Mesendoderm (in vitro differentiated cells): ENCODE results near the gene SEMA5B.

Source experiments
- DNase-seq: peaks from one replicate; pipeline ENCODE4 v3.0.0; 2013
- H2AK5ac ChIP-seq: 2 replicates; pipeline ENCODE4 v1.6.1; 2013; ENCODE audit warnings: low read length, inconsistent platforms
- H2BK120ac ChIP-seq: 2 replicates; pipeline ENCODE4 v1.6.1; 2013; ENCODE audit warnings: low read depth, mild to moderate bottlenecking, low read length, moderate library complexity, mixed read lengths
- H2BK15ac ChIP-seq: replicated peaks from 2 replicates; pipeline ENCODE4 v1.6.1; 2013; ENCODE audit warnings: low read depth, mild to moderate bottlenecking, moderate library complexity
- H2BK5ac ChIP-seq: 2 replicates; pipeline ENCODE4 v1.6.1; 2013; ENCODE audit warnings: low read length, inconsistent platforms
- H3K18ac ChIP-seq: 2 replicates; pipeline ENCODE4 v1.6.1; 2013; ENCODE audit warnings: mild to moderate bottlenecking, low read length, mixed read lengths
- H3K23ac ChIP-seq: one replicate; pipeline ENCODE4 v1.6.1; 2013; ENCODE audit warnings: low read length
- H3K27ac ChIP-seq: 2 replicates; pipeline ENCODE4 v1.5.1; 2013; ENCODE audit warnings: low read depth, mild to moderate bottlenecking, inconsistent platforms, low read length, moderate library complexity
- H3K27me3 ChIP-seq: 2 replicates; pipeline ENCODE4 v1.6.1; 2013; ENCODE audit warnings: low read length, control low read depth, mild to moderate bottlenecking, inconsistent platforms; ENCODE audit not compliant: insufficient read depth, poor library complexity
- H3K36me3 ChIP-seq: 2 replicates; pipeline ENCODE4 v1.6.1; 2013; ENCODE audit warnings: low read length, inconsistent platforms; ENCODE audit not compliant: control insufficient read depth, insufficient read depth
- H3K4ac ChIP-seq: one replicate; pipeline ENCODE4 v1.6.1; 2013; ENCODE audit warnings: low read depth, mild to moderate bottlenecking, low read length, moderate library complexity
- H3K4me1 ChIP-seq: 2 replicates; pipeline ENCODE4 v1.6.1; 2013; ENCODE audit warnings: low read depth, low read length, inconsistent platforms; ENCODE audit not compliant: control insufficient read depth
- H3K4me2 ChIP-seq: 2 replicates; pipeline ENCODE4 v1.6.1; 2013; ENCODE audit warnings: low read length
- H3K4me3 ChIP-seq: 2 replicates; pipeline ENCODE4 v1.5.1; 2013; ENCODE audit warnings: mild to moderate bottlenecking, low read length
- H3K56ac ChIP-seq: one replicate; pipeline ENCODE4 v1.6.1; 2013; ENCODE audit warnings: low read length
- H3K79me1 ChIP-seq: 2 replicates; pipeline ENCODE4 v1.6.1; 2013; ENCODE audit warnings: low read length, inconsistent platforms
- H3K79me2 ChIP-seq: 2 replicates; pipeline ENCODE4 v1.6.1; 2013; ENCODE audit warnings: mild to moderate bottlenecking, low read length; ENCODE audit not compliant: control insufficient read depth, insufficient read depth
- H3K9ac ChIP-seq: 2 replicates; pipeline ENCODE4 v1.6.1; 2013; ENCODE audit warnings: low read length, inconsistent platforms
- H4K5ac ChIP-seq: one replicate; pipeline ENCODE4 v1.6.1; 2013; ENCODE audit warnings: low read length
- H4K8ac ChIP-seq: one replicate; pipeline ENCODE4 v1.6.1; 2013; ENCODE audit warnings: low read depth, mild to moderate bottlenecking, control low read depth, low read length, moderate library complexity
- WGBS: extraction: QIAGEN DNeasy Blood & Tissue Kit; methylation state at CpG from one replicate; pipeline ENCODE4 v1.1.7; 2013; ENCODE audit warnings: low lambda C conversion rate, missing lambda C conversion rate; ENCODE audit not compliant: insufficient coverage; ENCODE audit errors: extremely low coverage; 5-methylcytosine and 5-hydroxymethylcytosine counted together

The SEMA5B gene

DNA sequence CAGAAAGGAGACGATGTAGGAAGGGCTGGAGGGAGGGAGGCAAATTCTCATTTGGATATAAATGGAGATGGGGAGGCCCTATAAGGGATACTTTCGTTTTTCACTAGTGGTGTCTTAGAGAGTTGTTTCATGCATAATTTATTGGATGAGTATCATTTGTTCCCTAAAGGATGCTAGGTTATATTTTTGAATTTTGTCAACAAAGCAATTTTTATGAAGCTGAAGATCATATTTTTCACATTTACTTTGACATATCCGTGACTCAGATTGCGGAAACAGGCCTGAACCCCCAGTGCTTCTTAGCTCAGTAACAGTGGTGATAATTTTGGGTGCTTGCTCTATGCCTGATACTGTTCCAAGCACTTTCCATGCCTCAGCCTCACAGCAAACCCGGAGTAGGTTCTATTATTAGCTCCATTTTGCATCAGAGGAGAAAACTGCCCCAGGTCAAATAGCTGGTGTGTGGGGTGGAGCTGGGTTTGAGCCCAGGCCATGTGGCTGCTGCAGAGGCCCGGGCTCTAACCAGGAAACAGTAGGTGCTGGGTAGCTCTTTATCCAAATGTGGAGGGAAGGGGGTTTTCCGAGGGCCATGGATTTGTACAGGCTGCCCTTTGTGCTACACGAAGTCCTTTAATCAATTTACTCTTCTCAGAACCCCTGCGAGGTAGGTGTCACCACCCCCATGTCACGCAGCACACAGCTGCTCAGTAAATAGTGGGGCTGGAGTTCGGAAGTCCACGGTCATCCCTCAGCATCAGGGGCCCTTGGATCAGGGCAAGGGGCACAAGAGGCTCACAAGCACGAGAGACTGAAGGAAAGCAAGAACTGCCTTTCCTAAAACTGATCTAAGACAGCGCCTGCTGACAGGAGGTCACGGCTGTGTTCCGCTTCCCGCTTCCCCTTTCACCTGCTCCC is 133.6 kb downstream of the SEMA5B start:
- no peak overlapping the region for H3K4me3 ChIP-seq
- no peaks in the 10 kb centered on the region for H3K79me2 ChIP-seq
- H3K36me3 ChIP-seq = no peaks in the 10 kb centered on the region
- no peak overlapping the region for H2BK120ac ChIP-seq
- WGBS = no CpG with 5 or more reads among the region's 17 CpGs
- H2BK5ac ChIP-seq = no peak overlapping the region
- peak; percentile 53 for DNase-seq
- H3K9ac ChIP-seq = no peak overlapping the region
- peaks cover 2% of the 10 kb centered on the region for H3K4me1 ChIP-seq
- no peak overlapping the region for H3K4ac ChIP-seq
- H4K8ac ChIP-seq = no peak overlapping the region
- H3K4me2 ChIP-seq = no peak overlapping the region
- H3K79me1 ChIP-seq = no peaks in the 10 kb centered on the region
- no peak overlapping the region for H2BK15ac ChIP-seq
- no peak overlapping the region for H2AK5ac ChIP-seq
- H4K5ac ChIP-seq = no peak overlapping the region
- no peaks in the 10 kb centered on the region for H3K27me3 ChIP-seq
- no peak overlapping the region for H3K56ac ChIP-seq
- no peak overlapping the region for H3K23ac ChIP-seq
- H3K27ac ChIP-seq = no peak overlapping the region
- H3K18ac ChIP-seq = no peak overlapping the region

DNA sequence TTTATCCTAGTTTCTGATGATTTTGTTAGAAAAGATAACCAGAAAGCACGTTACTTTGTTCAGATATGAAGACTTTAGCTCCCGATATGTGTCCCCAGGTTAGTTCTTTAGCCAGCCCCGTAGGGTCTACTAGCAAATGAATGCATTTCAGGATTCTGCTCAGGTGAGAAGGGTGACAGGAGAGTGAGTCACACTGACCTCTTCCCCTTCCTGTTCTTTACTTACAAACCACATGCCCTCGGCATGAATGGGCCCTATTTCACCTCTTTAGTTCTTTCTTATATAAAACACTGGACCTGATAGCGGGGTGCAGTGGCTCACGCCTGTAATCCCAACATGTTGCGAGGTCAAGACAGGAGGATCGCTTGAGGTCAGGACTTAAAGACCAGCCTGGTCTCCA is 134.3 kb downstream of the SEMA5B start:
- Histone ChIP-seq H3K27ac (no peak overlapping the region), H2BK5ac (no peak overlapping the region), H3K4me3 (no peak overlapping the region), H3K4me1 (peaks cover 2% of the 10 kb centered on the region), H3K23ac (no peak overlapping the region), H3K79me1 (no peaks in the 10 kb centered on the region), H3K27me3 (no peaks in the 10 kb centered on the region), H3K36me3 (no peaks in the 10 kb centered on the region), H2BK120ac (no peak overlapping the region), H2AK5ac (no peak overlapping the region), H3K56ac (no peak overlapping the region), H3K79me2 (no peaks in the 10 kb centered on the region), H4K8ac (no peak overlapping the region), H3K18ac (no peak overlapping the region), H2BK15ac (no peak overlapping the region), H3K4me2 (no peak overlapping the region), H3K4ac (no peak overlapping the region), H3K9ac (no peak overlapping the region), H4K5ac (no peak overlapping the region)
- peak; percentile 36 for DNase-seq
- WGBS = no CpG with 5 or more reads among the region's 8 CpGs

DNA sequence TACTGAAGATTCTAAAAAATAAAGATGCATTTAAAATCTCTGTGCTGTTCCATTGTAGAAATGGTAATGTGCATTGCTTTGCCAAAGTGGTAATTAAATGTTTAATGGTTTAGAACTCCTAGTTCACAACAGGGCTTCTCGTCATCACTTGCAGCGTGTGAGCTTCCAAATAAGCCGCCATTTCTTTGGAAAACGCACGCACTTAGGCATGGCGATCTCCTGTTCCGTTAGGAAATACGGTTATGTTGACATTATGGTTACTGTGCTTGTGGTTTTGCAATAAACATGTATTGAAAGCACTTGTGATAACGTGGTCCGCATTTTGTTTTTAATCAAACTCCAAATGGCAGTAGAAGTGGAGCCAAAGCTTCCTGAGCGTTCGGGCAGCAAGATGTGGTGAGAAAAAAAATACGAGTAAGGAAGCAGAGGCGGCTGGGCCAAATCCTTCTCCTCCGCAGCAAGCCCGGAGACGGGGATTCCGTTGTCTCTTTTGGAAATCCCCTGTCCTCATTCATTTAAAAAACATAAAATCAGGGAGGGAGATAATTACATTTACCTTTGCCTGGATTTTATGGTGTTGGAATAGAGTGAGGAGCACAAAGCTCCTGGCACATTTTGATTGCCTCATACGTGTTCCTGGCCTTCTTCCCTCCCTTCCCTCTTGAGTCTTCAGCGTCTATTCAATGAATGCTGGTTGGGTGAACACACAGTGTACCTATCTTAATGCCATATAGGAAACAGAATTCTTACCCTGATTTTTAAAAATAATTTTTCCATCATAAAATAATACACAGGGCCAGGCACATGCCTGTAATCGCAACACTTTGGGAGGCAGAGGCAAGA is 135.2 kb downstream of the SEMA5B start:
- no peak overlapping the region for H3K4ac ChIP-seq
- no peak overlapping the region for H3K18ac ChIP-seq
- no peak overlapping the region for H3K9ac ChIP-seq
- no peaks in the 10 kb centered on the region for H3K79me2 ChIP-seq
- no peak for DNase-seq
- H3K27ac ChIP-seq = no peak overlapping the region
- no peak overlapping the region for H3K56ac ChIP-seq
- no peaks in the 10 kb centered on the region for H3K36me3 ChIP-seq
- no peak overlapping the region for H4K8ac ChIP-seq
- no peak overlapping the region for H2BK15ac ChIP-seq
- no peak overlapping the region for H3K4me2 ChIP-seq
- H2BK5ac ChIP-seq = no peak overlapping the region
- H4K5ac ChIP-seq = no peak overlapping the region
- WGBS = no CpG with 5 or more reads among the region's 21 CpGs
- no peaks in the 10 kb centered on the region for H3K79me1 ChIP-seq
- H3K4me1 ChIP-seq = peaks cover 2% of the 10 kb centered on the region
- no peak overlapping the region for H2BK120ac ChIP-seq
- no peak overlapping the region for H3K4me3 ChIP-seq
- H3K23ac ChIP-seq = no peak overlapping the region
- H3K27me3 ChIP-seq = no peaks in the 10 kb centered on the region
- H2AK5ac ChIP-seq = no peak overlapping the region

DNA sequence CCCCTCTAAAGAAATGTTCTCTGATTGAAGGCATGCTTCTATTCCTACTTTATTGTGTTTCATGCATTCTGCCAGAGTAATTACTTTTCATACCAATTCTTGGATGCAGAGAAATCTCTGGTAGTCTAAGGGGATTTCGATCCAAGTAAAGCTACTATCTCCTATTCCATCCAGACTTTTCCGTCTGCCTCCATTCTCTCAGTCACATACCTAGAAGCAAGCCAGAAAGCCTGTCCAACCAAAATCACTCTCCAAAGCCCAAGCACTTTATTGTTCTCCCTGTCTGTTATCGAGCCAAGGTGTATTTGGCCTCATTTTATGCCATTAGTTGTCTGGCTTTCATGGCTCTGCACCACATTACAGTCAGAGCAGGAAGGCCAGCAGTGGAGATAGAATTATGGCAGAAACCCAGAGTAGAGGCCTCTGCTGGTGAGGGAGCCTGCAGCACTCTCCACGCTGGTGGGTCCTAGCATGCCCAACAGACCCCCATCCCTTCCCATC is 136.8 kb downstream of the SEMA5B start:
- Histone ChIP-seq H3K18ac (no peak overlapping the region), H2AK5ac (no peak overlapping the region), H3K27me3 (no peaks in the 10 kb centered on the region), H3K4ac (no peak overlapping the region), H3K4me1 (peaks cover 2% of the 10 kb centered on the region), H3K27ac (no peak overlapping the region), H3K56ac (peak overlapping the region; percentile 26), H2BK15ac (no peak overlapping the region), H2BK120ac (no peak overlapping the region), H4K8ac (no peak overlapping the region), H3K79me2 (no peaks in the 10 kb centered on the region), H3K79me1 (no peaks in the 10 kb centered on the region), H4K5ac (no peak overlapping the region), H3K9ac (no peak overlapping the region), H2BK5ac (no peak overlapping the region), H3K4me2 (no peak overlapping the region), H3K4me3 (no peak overlapping the region), H3K36me3 (no peaks in the 10 kb centered on the region), H3K23ac (no peak overlapping the region)
- DNase-seq = peak; percentile 13
- WGBS = no CpG with 5 or more reads among the region's 4 CpGs

DNA sequence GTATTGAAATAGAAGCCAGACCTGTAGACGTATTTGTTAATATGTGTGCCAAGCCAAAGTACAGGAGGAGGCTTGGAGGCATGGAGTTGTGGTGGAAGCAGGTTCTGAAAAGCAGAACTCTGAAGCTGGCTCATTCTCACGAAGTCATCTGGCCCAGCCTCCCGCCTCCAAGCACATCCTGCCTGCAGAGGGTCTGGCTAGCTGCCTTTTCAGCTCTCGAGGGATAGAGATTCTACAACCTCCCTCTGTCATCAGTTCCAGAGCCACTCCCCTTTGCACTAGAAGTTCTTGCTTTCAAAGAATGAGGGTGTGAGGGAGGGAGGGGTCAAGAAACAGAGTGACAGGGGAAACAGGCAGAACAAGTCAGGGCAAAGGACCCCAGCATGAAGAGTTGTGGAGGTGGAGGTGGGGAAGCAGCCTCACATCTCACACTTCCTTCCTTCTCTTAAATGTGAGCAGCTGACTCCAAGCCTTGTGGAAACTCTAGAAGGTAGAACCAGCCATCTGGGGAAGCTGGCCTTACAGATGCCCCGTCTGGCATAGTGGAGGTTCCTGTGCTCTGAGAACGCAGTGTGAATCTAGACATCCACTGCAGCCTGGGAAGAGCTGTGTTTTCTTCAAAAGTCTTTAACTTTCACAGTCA is 137.4 kb downstream of the SEMA5B start:
- peak overlapping the region; percentile 22 for H3K18ac ChIP-seq
- H3K56ac ChIP-seq = peak overlapping the region; percentile 57
- H4K8ac ChIP-seq = no peak overlapping the region
- H3K23ac ChIP-seq = no peak overlapping the region
- H3K27ac ChIP-seq = no peak overlapping the region
- H3K36me3 ChIP-seq = no peaks in the 10 kb centered on the region
- H3K79me2 ChIP-seq = no peaks in the 10 kb centered on the region
- no peaks in the 10 kb centered on the region for H3K27me3 ChIP-seq
- no peak overlapping the region for H2BK15ac ChIP-seq
- WGBS = no CpG with 5 or more reads among the region's 6 CpGs
- H2AK5ac ChIP-seq = no peak overlapping the region
- H4K5ac ChIP-seq = no peak overlapping the region
- no peak overlapping the region for H2BK5ac ChIP-seq
- peak; percentile 93 for DNase-seq
- no peak overlapping the region for H3K9ac ChIP-seq
- no peak overlapping the region for H3K4me3 ChIP-seq
- no peak overlapping the region for H2BK120ac ChIP-seq
- no peak overlapping the region for H3K4me2 ChIP-seq
- H3K79me1 ChIP-seq = no peaks in the 10 kb centered on the region
- no peak overlapping the region for H3K4ac ChIP-seq
- H3K4me1 ChIP-seq = peaks cover 2% of the 10 kb centered on the region
